Activated CD8-positive, alpha-beta memory T cell treated with anti-CD3 and anti-CD28 coated beads, Interleukin-2, amount 50 U/mL, for 1 hour (primary cell): ENCODE measurements around the gene PATJ.
"Not testable (repeated sequence)": the region's sequence is repeated elsewhere in the genome, so short reads cannot be mapped to it uniquely, and the experiment has no call there.

Source experiments
- DNase-seq: peaks from one replicate; pipeline ENCODE4 v3.0.0-alpha.2; 2020; ENCODE audit errors: extremely low read depth

PATJ gene

DNA sequence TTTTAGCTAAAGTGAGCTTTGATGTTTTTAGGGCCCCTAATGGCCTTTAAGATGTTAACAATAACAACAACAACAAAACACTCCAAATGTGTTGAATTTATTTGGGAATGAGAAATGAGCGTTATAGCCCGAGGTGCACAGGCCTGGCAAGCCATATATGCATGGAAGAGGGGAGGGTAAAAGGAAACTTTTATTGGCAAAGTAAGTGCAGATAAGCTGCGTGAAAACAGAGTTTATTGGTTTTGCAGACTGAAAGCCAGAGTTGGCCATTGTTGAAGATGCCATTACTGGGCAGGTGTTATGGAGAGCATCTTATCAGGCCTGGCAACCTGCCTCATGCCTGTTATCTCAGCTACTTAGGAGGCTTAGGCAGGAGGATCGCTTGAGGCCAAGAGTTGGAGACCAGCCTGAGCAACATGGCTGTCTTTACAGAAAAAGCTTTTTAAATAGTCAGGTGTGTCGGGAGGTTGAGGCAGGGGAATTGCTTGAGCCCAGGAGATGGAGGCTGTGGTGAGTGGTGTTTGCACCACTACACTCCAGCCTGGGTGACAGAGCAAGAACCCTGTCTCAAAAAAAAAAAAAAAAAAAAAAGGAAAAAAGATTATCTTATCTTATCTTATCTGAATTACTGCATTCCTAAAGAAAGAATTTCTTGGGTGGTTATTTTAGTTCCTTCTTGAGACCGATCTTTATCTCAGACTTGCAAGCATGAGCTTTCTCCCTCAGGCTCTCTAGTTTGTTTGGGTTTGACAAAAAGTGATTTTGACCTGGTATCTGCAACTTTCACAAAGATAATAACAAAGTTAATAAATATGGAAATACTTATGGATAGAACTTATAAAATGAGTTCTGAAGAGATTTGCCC lies 1.7 kb downstream of the PATJ start:
- no peak for DNase-seq

DNA sequence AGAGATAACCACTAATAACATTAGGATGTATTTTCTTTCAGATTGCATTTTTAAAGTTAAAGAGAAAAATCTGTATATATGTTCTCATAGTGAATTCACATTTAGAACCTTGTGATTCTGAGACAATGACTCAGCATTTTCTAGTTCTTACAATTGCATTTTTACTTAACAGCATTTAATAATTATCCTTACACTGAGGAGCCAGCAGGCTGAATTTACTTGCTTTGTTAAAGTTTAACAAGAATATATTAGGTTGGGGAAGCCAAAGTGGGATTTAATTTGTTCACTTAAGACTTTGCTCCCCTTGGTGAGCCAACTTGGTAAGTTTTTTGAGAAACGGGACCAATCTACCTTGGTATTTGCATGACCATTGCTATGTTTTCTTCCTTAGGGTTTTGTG lies 4.5 kb downstream of the PATJ start:
- DNase-seq, result no peak

DNA sequence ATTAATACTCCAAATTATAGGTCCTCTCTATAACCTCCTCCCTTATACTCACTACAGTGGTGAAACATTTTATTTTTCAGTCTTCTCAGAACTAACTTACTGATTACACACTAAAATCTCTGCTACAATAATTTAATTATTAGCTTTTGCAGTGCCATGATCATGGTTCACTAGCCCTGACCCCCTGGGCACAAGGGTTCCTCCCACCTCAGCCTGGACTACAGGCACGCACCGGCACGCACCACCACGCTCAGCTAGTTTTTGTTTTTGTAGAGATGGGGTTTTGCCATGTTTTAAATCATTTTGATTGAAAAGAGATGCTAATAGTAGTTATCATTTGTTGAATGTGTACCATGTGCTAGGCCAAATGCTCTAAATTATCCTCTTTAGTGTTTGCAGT lies 6.3 kb downstream of the PATJ start:
- no peak for DNase-seq

DNA sequence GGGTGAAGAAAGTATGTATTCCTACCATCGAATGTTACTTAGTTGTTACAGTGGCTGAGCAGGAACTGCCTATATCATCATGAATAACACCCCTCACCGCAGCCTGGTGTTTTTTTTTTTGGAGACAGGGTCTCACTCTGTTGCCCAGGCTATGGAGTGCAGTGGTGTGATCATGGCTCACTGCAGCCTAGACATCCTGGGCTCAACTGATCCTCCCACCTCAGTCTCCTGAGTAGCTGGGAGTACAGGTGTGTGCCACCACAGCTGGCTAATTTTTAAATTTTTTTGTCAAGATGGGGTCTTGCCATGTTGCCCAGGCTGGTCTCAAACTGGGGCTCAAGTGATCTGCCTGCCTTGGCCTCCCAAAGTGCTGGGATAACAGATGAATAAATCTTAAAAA lies 7.3 kb downstream of the PATJ start:
- DNase-seq, result no peak

DNA sequence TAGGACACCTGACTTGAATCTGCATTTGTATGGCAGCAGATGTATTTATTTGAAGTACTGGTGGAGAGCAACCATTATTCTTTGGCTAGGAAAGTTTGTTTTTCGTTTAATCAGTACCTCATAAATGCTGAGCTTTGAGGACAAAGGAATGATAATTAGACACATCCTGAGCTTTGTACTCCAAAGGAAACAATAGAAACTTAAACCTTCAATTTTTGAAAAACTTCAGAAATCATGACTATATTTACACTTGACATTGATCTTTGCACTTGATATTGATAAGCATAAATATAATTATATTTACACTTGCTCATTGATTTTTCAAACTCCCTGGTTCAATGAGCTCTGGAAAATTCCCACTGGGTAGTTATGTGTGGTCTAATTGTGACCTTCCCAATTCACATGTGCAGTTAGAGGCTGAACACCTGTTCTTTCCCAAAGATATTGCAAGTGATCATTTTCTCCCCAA lies 10.7 kb downstream of the PATJ start:
- DNase-seq, result no peak

DNA sequence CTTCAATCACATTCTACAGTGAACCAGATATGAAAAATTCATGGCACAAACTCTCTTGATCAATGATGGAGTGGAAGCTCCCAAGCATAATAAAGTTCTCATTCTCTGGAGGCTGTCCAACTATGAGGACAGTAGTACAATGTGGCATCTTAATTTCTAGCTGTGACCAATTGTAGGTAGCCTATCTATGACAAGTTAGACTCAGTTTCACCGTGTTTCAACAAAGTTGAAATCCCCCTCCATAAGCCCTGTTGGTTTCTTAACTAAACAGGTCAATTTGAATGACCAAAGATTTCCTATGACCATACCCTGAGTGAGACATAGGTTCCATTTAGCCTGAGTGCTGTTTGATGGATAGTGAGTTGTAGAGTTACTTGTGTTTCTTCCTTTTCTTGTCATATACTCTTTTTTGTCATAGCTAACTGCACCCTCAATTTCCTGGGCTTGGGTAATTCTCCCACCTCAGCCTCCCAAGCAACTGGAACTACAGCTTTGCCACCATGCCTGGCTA lies 11.8 kb downstream of the PATJ start:
- DNase-seq, result no peak

DNA sequence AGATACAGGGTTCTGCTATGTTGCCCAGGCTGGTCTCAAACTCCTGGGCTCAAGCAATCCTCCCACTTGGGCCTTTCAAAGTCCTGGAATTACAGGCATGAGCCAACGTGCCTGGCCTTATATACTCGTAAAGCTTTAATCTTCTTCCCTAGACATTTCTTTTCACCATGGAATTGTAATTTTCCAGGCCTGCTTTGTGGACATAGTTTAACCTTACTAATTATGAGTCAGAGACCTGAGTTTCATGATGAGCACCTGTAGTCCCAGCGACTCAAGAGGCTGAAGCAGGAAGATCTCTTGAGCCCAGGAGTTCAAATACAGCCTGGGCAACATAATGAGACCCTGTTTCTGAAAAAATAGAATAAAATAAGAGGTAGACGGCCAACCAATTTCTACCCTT lies 12.3 kb downstream of the PATJ start:
- DNase-seq, result no peak

DNA sequence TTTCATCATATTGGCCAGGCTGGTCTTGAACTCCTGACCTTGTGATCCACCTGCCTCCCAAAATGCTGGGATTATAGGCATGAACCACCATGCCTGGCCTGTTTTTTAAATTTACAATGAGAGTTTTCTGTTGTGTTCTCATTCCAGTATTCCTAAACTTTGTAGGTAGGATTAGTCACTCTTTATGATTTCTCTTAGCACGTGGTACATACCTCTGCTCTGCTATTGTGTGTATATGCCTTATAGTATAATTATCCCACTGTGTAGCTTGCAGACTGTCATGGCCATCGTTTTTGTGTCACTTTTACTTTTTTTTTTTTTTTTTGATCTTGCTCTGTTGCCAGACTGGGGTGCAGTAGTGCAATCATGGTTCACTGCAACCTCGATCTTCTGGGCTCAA lies 14.5 kb downstream of the PATJ start:
- DNase-seq, result no peak

DNA sequence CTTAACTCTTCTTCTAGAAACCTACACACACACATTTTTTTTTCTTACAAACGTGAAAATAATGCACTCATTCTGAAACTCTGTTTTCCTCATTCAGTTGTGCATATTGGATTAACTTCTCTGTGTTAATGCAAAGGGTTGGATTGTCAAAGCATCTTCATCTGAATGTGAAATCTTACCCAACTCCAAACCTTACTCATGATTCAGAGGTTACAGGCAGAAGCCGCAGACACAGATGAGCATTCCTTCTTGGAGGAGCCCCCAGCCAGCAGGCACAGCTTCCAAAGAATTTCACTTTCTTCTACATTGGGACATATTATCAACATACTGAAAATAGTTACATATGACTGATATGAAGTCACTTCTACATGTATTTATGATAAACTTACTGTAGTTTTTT lies 15.7 kb downstream of the PATJ start:
- DNase-seq, result no peak

DNA sequence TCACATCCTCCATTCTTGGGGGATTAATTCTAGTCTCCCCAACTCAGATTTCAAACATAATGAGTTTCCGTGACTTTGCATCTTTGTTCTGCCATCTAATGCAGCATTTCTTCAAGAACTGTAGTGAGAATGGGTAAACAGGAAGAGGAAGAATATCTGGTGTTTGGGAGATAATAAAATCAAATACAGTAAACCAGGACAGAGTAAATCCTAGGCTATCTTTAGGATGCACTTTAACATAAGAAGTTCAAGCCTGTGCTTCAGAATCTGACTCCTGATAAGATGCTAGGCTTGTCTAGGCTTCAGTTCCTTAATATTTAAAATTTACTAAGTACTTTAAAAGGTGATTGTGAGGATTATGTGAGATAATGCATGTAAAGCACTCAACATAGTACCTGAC lies 27.9 kb downstream of the PATJ start:
- no peak for DNase-seq

DNA sequence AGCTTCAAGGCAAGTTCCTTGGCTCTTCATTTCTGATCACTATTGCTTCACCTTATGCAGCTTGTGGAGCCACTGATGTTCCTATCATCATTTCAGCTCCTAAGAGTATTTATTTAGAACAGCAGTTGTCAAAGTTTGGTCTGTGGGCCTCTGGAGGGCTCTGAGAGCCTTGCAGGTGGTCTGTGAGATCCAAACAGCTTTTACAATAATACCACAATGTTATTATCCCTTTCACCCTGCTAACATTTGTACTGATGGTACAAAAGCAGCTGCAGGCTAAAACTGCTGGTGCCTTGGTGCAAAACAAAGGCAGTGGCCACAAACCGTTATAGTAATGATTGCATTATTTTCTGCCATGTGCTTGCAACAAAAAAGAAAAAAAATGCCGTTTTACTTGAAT lies 33.8 kb downstream of the PATJ start:
- DNase-seq, result no peak

DNA sequence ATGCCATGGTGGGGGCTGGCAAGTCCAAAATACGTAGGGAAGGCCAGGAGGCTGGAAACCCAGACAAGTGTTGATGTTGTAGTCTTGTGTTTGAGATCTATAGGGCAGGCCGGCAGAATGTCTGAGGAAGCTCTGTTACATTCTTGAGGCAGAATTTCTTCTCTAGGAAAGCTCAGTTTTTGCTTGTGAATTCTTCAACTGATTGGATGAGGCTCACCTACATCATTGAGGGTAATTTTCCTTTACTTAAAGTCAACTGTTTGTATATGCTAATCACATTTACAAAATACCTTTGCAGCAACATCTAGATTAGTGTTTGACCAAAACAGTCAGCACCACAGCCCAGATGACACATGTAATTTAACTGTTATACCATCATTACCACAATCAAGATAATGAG lies 37.0 kb downstream of the PATJ start:
- DNase-seq, result no peak

DNA sequence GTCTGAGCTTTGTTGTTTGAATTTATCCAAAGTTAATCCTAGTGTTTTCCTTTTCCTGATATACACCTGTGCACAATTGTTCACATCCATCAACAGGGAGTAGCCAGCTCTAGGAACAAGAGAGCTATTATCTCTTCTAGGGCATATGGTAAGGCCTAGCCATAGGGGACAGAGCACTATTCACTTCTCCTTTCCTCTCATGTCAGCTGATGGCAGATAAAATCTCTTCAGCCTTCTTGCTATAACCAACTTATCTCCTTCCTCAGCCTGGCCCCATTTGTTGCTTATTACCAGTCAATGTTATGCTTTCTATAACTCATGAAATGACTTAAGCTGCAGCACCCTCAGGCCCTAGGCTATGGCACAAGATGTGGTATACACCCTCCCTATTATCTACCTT lies 38.9 kb downstream of the PATJ start:
- no peak for DNase-seq

DNA sequence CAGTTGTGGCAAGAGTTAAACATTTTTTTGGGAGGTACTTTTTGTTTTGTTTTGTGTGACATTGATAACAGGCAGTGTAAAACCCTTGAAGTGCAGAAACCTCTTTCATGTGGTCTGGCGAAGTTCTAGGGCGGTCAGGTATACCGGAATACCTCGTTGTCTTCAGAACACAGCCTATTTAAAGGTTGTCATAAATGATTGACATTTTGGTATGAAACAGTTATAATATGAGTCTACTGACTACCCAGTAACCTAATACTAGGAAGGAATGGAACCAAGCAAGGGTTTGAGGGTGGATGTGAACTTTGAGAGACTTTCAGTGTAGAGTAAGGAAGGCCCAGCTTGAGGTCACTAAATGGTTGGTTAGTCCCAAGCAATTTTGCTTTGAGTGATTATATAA lies 40.5 kb downstream of the PATJ start:
- peak; percentile 45 for DNase-seq

DNA sequence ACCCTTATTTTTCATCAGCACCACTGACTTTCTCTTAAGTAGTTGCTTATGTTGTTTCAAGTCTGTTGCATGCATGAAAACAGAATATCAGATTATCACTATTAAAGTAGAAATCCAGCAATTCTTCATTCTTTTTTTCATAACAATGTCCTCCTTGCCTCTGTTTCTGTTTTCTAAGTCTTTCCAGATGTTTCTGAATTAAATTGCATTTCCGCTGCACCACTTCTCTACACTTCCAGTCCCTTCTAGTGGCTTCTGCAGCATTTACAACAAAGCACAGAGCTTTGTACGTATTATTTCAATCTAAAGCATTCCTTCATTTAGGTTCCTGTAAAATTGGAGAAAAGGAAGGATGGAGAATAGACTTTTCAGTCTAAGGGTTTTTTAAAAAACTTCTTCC lies 42.4 kb downstream of the PATJ start:
- DNase-seq, result no peak

DNA sequence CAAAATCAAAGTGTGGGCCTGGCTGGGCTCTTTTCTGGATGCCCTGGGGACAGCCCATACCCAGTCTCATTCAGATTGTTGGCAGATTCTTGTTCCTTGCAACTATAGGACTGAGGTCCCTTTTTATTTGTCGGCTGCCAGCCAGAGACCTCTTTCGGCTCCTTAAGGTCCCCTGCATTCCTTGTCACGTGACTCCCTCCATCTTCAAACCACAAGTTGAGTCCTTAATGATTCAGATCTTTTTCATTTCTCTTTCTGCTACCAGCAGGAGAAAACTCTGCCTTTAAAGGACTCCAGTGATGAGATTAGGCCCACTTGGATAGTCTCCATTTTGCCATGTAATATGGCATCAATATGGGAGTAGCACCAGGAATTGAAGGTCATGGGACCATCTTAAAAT lies 48.6 kb downstream of the PATJ start:
- DNase-seq, result no peak

DNA sequence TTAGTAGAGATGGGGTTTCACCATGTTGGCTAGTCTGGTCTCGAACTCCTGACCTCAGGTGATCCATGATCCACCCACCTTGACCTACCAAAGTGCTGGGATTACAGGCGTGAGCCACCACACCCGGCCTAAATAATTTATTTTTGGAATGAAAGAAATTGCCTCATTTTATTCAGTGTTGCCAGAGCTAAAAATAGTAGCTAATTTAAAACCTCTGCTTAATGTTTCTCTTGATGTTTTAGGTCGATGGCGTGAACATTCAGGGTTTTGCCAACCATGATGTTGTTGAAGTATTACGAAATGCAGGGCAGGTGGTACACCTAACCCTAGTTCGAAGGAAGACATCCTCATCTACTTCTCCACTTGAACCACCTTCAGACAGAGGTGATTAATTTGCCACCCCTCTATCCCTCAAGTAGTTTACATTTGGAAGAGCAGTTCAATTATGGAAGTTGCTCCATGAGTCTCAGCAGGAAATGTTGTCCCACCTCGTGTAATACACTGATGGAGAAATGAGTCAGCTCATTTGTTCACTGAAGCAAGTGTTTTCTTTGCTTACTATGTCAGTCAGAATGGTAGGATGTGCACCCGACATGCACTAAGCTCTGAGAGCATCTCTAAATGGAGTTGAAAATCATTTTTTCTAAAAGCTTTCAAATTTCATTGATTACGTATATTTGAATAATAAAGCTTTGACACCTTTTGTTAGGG lies 54.9 kb downstream of the PATJ start:
- DNase-seq, result no peak

DNA sequence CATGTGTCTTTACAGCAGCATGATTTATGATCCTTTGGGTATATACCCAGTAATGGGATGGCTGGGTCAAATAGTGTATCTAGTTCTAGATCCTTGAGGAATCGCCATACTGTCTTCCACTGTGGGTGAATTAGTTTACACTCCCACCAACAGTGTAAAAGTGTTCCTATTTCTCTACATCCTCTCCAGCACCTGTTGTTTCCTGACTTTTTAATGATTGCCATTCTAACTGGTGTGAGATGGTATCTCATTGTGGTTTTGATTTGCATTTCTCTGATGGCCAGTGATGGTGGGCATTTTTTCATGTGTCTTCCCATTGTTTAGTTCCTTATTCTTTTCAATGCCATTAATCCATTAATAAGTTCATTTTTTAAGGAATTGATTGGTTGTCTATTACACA lies 58.8 kb downstream of the PATJ start:
- not testable (repeated sequence) for DNase-seq

DNA sequence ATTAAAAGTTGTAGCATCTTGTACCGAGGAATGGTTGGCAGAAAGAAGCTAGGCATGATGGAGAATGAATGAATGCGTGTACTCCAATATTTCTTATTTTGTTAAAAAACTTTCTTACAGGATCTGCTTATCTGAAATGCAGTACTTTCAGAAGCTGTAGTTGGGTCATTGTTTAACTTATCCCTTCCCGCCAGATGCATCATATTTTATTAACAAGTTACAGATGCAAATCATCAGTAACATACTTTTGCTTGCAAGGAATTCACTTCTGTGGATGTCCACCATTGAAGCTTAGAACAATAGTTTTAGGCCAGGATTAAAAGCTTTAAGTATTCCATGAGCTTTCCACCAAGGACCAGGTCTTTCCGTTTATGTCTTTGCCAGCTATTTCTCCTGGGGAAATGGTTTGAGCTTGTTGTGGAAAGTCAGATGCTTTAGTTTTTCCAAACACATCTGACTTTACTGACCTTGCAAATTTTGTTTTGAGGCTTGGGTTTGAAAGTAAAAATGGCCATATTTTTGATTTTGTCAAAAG lies 65.4 kb downstream of the PATJ start:
- DNase-seq, result no peak

DNA sequence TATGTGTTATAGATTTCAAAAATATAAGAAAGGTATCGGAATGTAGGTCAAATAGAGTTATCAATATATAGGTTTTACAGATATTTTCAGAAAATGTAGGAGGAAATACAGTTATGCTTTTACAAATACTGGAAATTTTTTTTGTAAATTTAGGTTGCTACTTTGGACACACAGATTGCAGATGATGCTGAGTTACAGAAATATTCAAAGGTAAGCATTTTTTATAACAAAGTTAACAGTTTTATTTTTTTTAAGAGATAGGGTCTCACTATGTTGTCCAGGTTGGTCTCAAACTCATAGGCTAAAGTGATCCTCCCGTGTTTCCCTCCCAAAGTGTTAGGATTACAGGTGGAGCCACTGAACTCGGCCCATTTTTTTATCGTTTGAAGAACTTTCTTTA lies 66.0 kb downstream of the PATJ start:
- DNase-seq, result no peak

DNA sequence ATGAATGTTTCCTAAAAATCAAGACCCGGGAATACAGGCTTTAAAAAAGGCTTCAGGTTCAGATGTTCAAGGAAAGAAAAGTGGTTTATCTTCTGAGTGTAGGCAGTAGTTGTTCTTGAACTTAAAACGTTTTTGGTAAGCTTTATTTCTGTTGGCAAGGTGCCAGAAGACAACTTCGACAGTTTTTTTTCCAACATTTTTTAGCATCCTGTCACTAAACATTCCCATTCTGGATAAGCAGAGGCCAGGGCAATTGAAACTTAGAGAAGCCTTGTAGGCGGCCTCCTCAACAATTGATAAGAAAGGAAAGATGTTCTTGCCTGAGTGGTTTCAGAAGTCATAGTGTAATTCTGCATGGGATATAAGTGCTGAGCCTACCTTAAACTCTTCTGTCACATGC lies 66.7 kb downstream of the PATJ start:
- DNase-seq, result no peak

DNA sequence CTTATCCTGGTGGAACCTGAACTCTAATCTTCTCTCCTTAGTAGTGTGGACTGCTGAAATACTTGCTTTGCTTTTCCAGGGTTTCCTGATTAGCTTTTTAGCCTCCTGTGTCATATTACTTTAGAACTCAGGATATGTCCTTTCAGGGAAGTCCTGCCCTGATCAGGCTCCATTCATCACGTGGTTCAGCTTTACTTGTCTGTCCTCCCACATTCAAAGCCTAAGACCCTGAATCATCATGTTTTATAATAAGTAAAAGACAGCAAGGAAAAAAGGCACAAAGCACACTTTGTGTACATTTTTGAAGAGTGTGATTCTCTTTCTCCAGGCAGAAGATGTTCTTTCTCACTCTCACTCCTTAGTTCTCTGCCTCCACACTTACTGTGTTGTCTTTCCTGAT lies 70.6 kb downstream of the PATJ start:
- no peak for DNase-seq

DNA sequence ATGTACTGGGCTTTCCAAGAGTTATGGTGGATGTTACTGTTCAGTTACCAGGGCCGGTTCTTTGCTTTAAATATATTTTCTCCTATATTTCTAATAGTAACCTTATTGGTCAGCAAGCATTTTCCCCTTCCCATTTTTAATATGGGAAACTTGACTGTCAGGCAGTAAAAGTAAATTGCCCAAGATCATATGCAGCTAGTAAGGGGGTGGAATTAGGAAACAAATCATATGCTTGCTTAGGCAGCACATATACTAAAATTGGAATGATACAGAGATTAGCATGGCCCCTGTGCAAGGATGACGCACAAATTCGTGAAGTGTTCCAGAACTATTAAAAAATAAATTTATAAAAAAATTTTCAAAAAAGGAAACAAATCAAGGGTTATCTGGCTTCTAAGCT lies 73.9 kb downstream of the PATJ start:
- DNase-seq, result no peak
